ENCODE results near the gene DAB1. TPM values are rescaled to one million over a fixed set of nuclear protein-coding genes. Genes with fewer than 3 reads are reported as not detected.

The DAB1 gene
- 5.6 TPM for polyA plus RNA-seq (ENCODE audit: insufficient read length)

GRCh38 chr1:57423656-57424211 lies at the start of gene DAB1:
Gene DAB1 (minus strand): TSS chr1:57424060. CDS start chr1:57291030, 133,030 bp downstream.
- DNase-seq: no peak

GRCh38 chr1:57473448-57473847 lies 49.6 kb upstream of the DAB1 start:
- no peak for DNase-seq

- DNase-seq: no peak
Observed at GRCh38 chr1:57471995-57472394, 48.1 kb upstream of the DAB1 start.

GRCh38 chr1:57470036-57470435 lies 46.2 kb upstream of the DAB1 start:
- no peak for DNase-seq

GRCh38 chr1:57468641-57469523 lies 45.0 kb upstream of the DAB1 start:
- no peak for DNase-seq

- no peak for DNase-seq
Observed at GRCh38 chr1:57467830-57468229, 44.0 kb upstream of the DAB1 start.

GRCh38 chr1:57464756-57465155 lies 40.9 kb upstream of the DAB1 start:
- no peak for DNase-seq

- DNase-seq: no peak
Observed at GRCh38 chr1:57463343-57463742, 39.5 kb upstream of the DAB1 start.

GRCh38 chr1:57461405-57461804 lies 37.5 kb upstream of the DAB1 start:
- DNase-seq: no peak

- DNase-seq: no peak
Observed at GRCh38 chr1:57451516-57451915, 27.7 kb upstream of the DAB1 start.

GRCh38 chr1:57450981-57451380 lies 27.1 kb upstream of the DAB1 start:
- DNase-seq: no peak

GRCh38 chr1:57447551-57447950 lies 23.7 kb upstream of the DAB1 start:
- no peak for DNase-seq

GRCh38 chr1:57443004-57443403 lies 19.1 kb upstream of the DAB1 start:
- no peak for DNase-seq

GRCh38 chr1:57440096-57440495 lies 16.2 kb upstream of the DAB1 start:
- DNase-seq: no peak

- DNase-seq: no peak
Observed at GRCh38 chr1:57431400-57431799, 7.5 kb upstream of the DAB1 start.

GRCh38 chr1:57424231-57425027 lies 569 bp upstream of the DAB1 start:
- DNase-seq: no peak

- DNase-seq: no peak
Observed at GRCh38 chr1:57423135-57423655, 665 bp downstream of the DAB1 start.

- DNase-seq: no peak
Observed at GRCh38 chr1:57422271-57423134, 1.4 kb downstream of the DAB1 start.

- DNase-seq: no peak
Observed at GRCh38 chr1:57421806-57422205, 2.1 kb downstream of the DAB1 start.

- no peak for DNase-seq
Observed at GRCh38 chr1:57420981-57421785, 2.7 kb downstream of the DAB1 start.

- no peak for DNase-seq
Observed at GRCh38 chr1:57418971-57419370, 4.9 kb downstream of the DAB1 start.
